ENCODE data around the gene RAD18.

RAD18 gene

GRCh38 chr3:8964436-8965370 is 1.4 kb upstream of the RAD18 start:
- DNase-seq (ENCODE audit: low read depth): no peak

DNA sequence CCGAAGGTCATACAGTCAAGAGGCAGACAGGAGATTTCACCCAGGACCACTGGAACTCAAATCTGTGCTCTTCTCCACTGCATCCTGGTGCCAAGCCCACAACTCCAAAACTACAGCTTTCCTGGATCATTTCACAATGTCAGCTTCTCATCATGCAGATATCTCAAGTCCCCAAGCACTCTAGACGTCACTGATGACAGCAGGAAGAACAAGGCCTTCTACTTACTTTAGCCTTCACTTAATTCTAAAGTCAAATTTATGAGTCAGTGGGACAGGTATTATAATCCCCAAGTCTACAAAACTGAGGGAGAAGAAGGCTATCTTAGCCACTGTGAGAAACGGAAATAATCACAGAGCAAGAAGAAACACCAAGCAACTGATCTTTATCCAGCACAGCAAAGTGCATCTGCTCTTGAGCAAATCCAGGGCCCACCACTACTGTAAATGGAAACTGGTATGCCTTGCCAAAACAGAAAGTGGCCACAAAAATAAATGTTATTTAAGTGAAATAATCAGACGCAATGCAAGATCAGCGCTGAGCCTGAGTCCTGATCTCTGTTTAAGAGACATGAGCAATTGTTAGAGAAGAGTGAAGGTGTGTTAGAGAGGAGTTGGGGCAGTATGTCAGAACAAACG is 928 bp downstream of the RAD18 start:
- DNase-seq (ENCODE audit: low read depth): no peak

DNA sequence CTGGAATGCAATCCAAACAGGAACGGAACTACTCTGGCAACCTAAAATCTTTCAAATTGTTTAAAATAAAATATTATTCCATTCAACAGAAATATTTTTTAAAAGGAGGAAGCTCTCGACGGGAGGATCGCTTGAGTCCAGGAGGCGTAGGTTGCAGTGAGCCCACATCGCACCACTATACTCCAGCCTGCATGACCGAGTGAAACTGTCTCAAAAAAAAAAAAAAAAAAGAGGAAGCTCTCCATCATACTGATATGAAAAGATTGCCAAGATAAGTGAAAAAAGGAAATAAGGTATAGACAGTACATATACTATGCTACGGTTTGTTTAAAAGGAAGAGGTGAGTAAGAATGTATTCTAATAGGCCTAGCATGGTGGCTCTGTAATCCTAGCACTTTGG is 3.6 kb downstream of the RAD18 start:
- no peak for DNase-seq (ENCODE audit: low read depth)

- no peak for DNase-seq (ENCODE audit: low read depth)
These were observed 8.1 kb downstream of the RAD18 start for GRCh38 chr3:8954938-8955763.

DNA sequence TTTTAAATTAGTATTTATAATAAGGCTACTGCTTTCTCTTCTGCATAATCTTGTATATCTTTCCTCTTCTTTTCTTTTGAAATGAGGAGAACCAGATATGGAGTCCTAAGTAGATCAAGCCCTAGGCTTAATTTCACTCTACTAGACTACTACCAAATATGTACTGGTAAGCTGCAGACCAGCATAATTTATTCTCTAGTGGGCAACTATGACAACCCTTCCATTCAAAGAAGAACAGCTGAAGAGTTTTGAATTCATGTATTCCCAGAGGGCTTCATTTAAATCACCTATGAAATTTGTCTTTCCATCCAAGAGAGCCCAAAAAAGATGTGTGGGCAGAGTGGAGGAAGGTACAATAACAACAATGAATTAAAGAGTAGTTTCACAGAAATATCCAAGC is 10.0 kb downstream of the RAD18 start:
- DNase-seq (ENCODE audit: low read depth): no peak

DNA sequence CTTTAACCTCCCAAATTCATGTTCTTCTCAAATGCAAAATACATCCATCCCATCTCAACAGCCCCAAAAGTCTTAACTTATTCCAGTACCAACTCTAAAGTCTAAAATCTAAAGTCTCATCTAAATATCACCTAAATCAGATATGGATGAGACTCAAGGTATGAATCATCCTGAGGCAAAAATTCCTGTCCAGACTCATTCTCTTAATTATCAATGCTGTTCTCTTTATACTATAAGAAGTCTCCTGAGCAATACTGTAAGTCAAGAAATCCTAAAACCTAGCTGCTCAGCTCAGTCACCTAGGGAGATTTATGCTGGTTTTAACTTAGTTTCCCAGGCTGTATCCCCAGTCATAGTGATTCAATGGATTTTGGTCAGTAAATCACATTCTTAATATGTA is 11.1 kb downstream of the RAD18 start:
- DNase-seq (ENCODE audit: low read depth): no peak

- no peak for DNase-seq (ENCODE audit: low read depth)
These were observed 17.2 kb downstream of the RAD18 start for GRCh38 chr3:8945890-8946600.

- DNase-seq (ENCODE audit: low read depth): no peak
These were observed 20.4 kb downstream of the RAD18 start for GRCh38 chr3:8942746-8943488.

DNA sequence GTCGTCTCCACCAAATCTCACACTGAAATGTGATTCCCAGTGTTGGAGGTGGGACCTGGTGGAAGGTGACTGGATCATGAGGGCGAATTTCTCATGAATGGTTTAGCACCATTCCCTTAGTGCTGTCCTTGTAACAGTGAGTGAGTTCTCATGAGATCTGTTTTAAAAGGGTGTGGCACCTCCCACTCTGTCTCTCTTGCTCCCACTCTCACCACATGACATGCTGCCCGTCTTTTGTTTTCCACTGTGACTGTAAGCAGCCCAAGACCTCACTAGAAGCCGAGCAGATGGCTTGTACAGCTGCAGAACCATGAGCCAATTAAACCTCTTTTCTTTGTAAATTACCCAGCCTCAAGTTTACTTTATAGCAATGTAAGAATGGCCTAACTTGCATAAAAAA is 21.2 kb downstream of the RAD18 start:
- no peak for DNase-seq (ENCODE audit: low read depth)

DNA sequence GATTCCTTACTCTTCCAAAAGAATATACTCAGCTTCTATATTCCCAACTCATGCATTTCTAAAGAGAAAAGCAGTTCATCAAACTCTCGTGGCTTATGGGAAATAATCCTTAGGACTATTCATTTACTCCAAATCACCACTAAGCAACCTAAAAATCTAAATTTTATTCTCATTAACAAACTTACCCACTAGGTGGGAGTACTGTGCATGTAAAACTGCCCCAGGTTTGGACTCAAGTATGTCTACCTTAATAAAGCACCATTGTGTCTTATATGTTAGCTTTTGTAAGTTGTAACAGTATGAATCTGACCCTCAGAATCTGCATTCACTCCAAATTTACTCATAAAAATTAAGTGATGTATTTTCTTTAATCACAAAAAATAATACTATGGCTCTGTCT is 25.3 kb downstream of the RAD18 start:
- DNase-seq (ENCODE audit: low read depth): no peak

DNA sequence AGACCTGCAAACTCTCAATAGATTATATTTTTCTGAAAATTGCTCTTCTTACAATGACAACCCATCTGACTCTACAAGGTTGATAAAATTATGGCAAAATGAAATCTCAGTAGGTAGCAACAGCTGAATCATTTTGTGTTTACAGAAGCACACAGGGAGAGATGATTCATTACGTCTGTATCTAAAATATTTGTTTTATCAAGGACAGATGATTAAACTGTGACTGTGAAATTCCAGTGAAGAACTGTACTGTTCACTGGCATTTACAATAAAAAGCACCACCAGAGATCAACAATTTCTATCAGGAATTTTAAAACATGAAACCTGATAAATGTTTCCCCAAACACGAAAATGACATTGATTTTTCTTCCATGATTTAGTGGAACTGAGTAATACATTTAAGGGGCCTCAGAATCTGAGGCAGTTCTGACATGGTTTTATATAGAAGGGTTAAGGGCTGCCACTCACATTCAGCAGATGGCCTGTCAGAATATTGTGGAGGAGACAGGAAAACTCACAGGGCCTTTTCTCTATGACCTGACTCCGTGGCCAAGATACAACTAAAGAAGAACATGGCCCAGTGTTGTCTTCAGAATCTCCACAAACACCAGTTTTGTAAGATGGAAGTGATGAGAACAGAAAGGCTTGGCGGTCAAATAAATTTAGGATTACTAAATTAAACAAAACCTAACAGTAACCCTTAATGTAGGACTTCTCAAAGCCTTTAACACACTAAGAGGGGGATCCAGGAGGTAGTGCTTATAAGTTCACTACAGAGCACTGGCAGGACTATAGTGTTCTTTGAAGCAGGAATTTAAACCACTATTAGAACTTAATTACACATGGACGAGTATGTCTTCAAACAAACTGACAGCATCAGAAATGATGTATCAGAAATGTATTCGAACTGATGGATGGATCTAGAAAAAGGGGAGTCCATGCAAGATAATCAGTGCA is 25.9 kb downstream of the RAD18 start:
- DNase-seq (ENCODE audit: low read depth): no peak

DNA sequence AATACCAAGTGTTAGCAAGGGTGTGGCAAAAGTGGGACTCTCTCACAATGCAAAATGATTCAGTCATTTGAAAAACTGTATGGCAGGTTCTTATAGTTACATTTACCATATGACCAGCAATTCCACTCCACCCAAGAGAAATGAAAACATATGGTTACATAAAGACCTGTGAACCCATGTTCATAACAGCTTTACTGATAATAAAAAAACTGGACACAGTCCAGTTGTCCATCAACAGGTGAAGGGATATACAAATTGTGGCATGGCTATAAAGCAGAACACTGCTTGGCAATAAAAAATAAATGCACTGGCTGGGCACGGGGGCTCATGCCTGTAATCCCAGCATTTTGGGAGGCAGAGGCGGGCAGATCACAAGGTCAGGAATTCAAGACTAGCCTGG is 30.8 kb downstream of the RAD18 start:
- DNase-seq (ENCODE audit: low read depth): no peak

DNA sequence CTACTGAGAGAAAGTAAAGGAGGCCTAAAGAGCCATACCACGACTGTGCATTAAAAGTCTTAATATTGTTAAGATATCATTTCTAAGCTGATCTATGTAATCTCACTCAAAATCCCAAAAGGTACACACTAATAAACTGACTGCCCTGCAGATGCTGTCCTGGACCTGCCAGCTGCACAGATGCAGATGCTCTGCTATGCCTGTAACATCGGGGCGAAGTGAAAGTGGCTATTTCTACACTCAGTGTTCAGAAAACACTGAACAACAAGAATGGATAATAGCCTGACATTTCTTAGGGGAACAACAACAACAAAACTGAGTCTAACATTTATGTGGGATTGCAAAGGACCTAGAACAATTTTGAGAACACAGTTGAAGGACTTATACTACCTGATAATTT is 31.9 kb downstream of the RAD18 start:
- no peak for DNase-seq (ENCODE audit: low read depth)

- DNase-seq (ENCODE audit: low read depth): no peak
These were observed 33.4 kb downstream of the RAD18 start for GRCh38 chr3:8929860-8930259.

GRCh38 chr3:8914491-8914890 is 48.8 kb downstream of the RAD18 start:
- DNase-seq (ENCODE audit: low read depth): no peak

DNA sequence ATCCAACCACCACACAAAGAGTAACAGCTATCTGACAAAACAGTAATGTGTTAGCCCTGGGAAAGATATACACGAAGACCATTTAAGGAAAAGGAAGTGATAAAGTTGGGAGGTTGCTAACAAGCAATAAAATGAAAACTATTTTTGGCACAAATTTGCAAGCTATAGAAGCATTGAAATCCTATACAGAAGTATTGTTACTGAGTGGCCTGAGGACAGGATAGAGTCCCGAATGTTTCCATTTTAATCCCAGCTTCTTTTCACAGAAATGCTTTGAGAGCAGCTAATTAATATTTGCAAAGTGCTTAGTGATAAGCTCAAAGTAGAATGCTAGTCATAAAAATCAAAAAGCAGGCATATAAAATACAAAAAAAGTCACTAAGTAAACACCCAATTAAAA is 51.5 kb downstream of the RAD18 start:
- no peak for DNase-seq (ENCODE audit: low read depth)

- DNase-seq (ENCODE audit: low read depth): no peak
These were observed 54.1 kb downstream of the RAD18 start for GRCh38 chr3:8909160-8909559.

DNA sequence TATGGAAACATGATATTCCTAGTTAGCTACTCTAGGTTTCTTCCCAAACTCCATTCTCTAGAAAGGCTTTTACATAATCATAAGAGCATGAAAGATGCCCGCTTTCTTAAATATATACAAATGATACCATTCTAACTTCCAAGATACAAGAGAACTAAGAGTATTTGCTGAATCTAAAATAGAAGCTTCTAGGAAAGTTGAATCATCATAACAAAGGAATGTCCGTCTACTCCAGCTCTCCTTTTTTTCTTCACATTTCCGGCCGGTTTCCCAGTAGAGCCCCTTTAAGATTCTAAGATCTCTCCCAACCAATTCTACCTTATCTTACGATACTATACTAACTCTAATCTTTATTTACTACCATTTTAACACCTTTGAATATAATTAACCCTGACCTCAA is 60.1 kb downstream of the RAD18 start:
- DNase-seq (ENCODE audit: low read depth): no peak

GRCh38 chr3:8900869-8901268 is 62.4 kb downstream of the RAD18 start:
- no peak for DNase-seq (ENCODE audit: low read depth)

GRCh38 chr3:8899876-8900460 is 63.3 kb downstream of the RAD18 start:
- no peak for DNase-seq (ENCODE audit: low read depth)
